Stimulated activated CD4-positive, alpha-beta T cell treated with anti-CD3 and anti-CD28 coated beads, TNF-alpha, amount 100 ng/mL, for 1 hour (primary cell): ENCODE data around the gene EMD.

Experiments
- DNase-seq, 3 donors: peaks; one replicate each; pipeline ENCODE4 v3.0.0-alpha.2; 2020; ENCODE audit warnings: low read depth in 3 of 3, low spot score in 1 of 3

Gene EMD

GRCh38 chrX:154355094-154355775 is 23.9 kb upstream of the EMD start:
- no peak for DNase-seq

- no peak for DNase-seq
Measured at GRCh38 chrX:154355776-154356140, 23.3 kb upstream of the EMD start.

- DNase-seq, result no peak
Measured at GRCh38 chrX:154356596-154356995, 22.5 kb upstream of the EMD start.

- no peak for DNase-seq
Measured at GRCh38 chrX:154357205-154357604, 21.9 kb upstream of the EMD start.

- no peak for DNase-seq
Measured at GRCh38 chrX:154358011-154358410, 21.1 kb upstream of the EMD start.

GRCh38 chrX:154358829-154359228 is 20.3 kb upstream of the EMD start:
- no peak for DNase-seq

- no peak for DNase-seq
Measured at GRCh38 chrX:154359362-154360154, 19.5 kb upstream of the EMD start.

- no peak for DNase-seq
Measured at GRCh38 chrX:154360155-154360713, 18.9 kb upstream of the EMD start.

GRCh38 chrX:154362085-154362742 is 16.9 kb upstream of the EMD start:
- DNase-seq, result no peak

- DNase-seq, result no peak
Measured at GRCh38 chrX:154363706-154364439, 15.2 kb upstream of the EMD start.

GRCh38 chrX:154365052-154365600 is 14.0 kb upstream of the EMD start:
- DNase-seq, result no peak

- DNase-seq, result no peak
Measured at GRCh38 chrX:154365997-154366665, 13.0 kb upstream of the EMD start.

GRCh38 chrX:154366666-154367055 is 12.4 kb upstream of the EMD start:
- DNase-seq, result no peak

GRCh38 chrX:154367474-154368308 is 11.4 kb upstream of the EMD start:
- DNase-seq, result no peak

- DNase-seq, result peak; percentile 72 to 87 (median 82)
Measured at GRCh38 chrX:154368630-154369448, 10.3 kb upstream of the EMD start.

- peak; percentile 40 to 64 (median 51) for DNase-seq
Measured at GRCh38 chrX:154369449-154370299, 9.4 kb upstream of the EMD start.

GRCh38 chrX:154370300-154371016 is 8.6 kb upstream of the EMD start:
- no peak for DNase-seq
